ENCODE results near the gene CADM2. TPM values are rescaled to one million over a fixed set of nuclear protein-coding genes. Genes with fewer than 3 reads are reported as not detected.

CADM2 gene
- total RNA-seq, 1 donor from 2014 or later = 4.4 TPM

DNA sequence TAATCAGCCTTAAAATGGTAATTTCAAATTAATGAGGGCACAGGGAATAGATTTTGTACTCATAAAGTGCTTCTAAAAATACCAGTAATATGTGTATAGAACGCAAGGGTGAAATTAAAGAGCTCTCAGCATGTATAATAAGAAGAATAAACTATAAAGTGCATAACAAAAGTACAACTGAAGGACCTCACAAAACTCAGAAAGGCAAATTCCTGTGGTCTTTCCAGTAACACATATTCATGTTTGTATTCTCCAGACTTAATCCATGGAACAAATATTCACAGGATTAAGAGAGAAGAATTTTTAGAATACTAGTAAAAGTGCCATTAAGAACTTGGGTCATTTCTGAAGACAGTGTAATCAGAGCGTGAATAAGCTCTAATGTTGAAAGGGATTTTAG lies 646.3 kb downstream of the CADM2 start:
- no peak for DNase-seq (ENCODE audit: low spot score, unreplicated experiment)
- TF ChIP-seq, protein P1, sequence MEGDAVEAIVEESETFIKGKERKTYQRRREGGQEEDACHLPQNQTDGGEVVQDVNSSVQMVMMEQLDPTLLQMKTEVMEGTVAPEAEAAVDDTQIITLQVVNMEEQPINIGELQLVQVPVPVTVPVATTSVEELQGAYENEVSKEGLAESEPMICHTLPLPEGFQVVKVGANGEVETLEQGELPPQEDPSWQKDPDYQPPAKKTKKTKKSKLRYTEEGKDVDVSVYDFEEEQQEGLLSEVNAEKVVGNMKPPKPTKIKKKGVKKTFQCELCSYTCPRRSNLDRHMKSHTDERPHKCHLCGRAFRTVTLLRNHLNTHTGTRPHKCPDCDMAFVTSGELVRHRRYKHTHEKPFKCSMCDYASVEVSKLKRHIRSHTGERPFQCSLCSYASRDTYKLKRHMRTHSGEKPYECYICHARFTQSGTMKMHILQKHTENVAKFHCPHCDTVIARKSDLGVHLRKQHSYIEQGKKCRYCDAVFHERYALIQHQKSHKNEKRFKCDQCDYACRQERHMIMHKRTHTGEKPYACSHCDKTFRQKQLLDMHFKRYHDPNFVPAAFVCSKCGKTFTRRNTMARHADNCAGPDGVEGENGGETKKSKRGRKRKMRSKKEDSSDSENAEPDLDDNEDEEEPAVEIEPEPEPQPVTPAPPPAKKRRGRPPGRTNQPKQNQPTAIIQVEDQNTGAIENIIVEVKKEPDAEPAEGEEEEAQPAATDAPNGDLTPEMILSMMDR (IDR thresholded peaks at IDR 0.05; ENCODE audit: unreplicated experiment) = no peak
- H3K27ac Mint-ChIP-seq = no peak overlapping the region
- peaks cover 29% of the 10 kb centered on the region for H3K4me1 Mint-ChIP-seq (ENCODE audit: low read depth)
- H3K9me3 Mint-ChIP-seq (ENCODE audit: low read depth) = no peaks in the 10 kb centered on the region
- no peak overlapping the region for H3K4me3 Mint-ChIP-seq (ENCODE audit: low read depth)
- no peaks in the 10 kb centered on the region for H3K36me3 Mint-ChIP-seq (ENCODE audit: insufficient read depth)
- H3K27me3 Mint-ChIP-seq = no peaks in the 10 kb centered on the region

DNA sequence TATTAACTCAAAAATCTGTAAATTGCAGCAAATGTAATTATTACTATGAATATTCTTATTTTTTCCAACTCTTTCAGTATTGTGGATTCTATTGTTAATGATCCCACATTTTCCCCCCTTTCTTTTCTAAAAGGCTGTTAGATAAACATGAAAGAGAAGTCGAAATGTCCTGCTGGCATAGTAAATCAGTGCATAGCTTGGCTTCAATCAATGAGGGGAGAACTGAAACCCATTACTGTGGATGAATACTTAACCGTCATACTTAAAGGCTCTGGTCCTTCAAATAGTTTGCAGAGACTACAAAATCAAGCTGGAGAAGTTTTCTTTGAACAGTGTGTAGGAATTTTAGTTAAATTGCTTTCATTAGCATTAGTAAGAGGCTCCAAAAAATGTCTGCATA lies 667.9 kb downstream of the CADM2 start:
- Mint-ChIP-seq H3K27me3 (no peaks in the 10 kb centered on the region), H3K4me1 (ENCODE audit: low read depth) (peaks cover 2% of the 10 kb centered on the region), H3K27ac (no peak overlapping the region), H3K9me3 (ENCODE audit: low read depth) (no peaks in the 10 kb centered on the region), H3K36me3 (ENCODE audit: insufficient read depth) (no peaks in the 10 kb centered on the region), H3K4me3 (ENCODE audit: low read depth) (no peak overlapping the region)
- no peak for DNase-seq (ENCODE audit: low spot score, unreplicated experiment)
- TF ChIP-seq, protein P1 (IDR thresholded peaks at IDR 0.05; ENCODE audit: unreplicated experiment) = no peak

DNA sequence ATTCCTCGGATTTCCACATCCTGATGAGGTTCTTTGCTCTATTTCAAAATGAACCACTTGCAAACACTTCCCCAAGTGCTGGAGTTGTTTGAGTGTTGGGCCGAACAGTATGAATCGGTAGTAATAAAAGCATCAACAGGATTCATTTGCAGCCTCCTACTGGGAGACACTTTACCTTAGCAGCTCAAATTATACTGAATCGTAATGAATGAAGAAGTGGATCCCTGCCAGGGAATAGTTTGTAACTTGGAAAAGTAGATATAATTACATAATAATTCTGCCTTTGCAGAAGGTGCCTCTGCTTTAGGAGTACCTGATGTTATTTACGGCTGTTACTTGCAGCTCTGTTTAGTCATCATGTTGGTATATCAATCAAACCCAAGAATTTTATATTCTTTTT lies 669.1 kb downstream of the CADM2 start:
- peaks cover 2% of the 10 kb centered on the region for H3K4me1 Mint-ChIP-seq (ENCODE audit: low read depth)
- no peaks in the 10 kb centered on the region for H3K9me3 Mint-ChIP-seq (ENCODE audit: low read depth)
- no peak overlapping the region for H3K4me3 Mint-ChIP-seq (ENCODE audit: low read depth)
- DNase-seq (ENCODE audit: low spot score, unreplicated experiment) = no peak
- H3K27ac Mint-ChIP-seq = no peak overlapping the region
- no peaks in the 10 kb centered on the region for H3K36me3 Mint-ChIP-seq (ENCODE audit: insufficient read depth)
- TF ChIP-seq, protein P1 (IDR thresholded peaks at IDR 0.05; ENCODE audit: unreplicated experiment) = no peak
- no peaks in the 10 kb centered on the region for H3K27me3 Mint-ChIP-seq

DNA sequence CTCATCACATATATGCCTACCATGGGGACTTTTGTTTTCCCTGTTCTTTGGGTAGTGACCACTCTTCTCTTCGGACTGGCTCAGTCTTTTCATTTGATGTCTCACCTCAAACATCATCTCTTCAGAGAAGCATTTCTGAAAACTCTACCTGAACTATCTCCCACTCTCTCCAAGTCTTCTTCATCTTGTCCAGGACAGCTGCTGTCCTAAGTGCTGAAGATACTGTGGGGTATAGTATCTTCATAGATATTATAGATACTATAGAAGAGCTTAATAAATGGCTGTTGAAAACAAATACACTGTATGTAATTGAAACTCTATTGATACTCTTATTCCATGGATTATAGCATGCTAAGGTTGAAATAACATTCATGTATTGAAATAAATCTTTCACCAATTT lies 672.3 kb downstream of the CADM2 start:
- Mint-ChIP-seq H3K9me3 (ENCODE audit: low read depth) (no peaks in the 10 kb centered on the region), H3K36me3 (ENCODE audit: insufficient read depth) (no peaks in the 10 kb centered on the region), H3K4me1 (ENCODE audit: low read depth) (peaks cover 2% of the 10 kb centered on the region), H3K27me3 (no peaks in the 10 kb centered on the region), H3K27ac (no peak overlapping the region), H3K4me3 (ENCODE audit: low read depth) (no peak overlapping the region)
- TF ChIP-seq, protein P1 (IDR thresholded peaks at IDR 0.05; ENCODE audit: unreplicated experiment) = no peak
- no peak for DNase-seq (ENCODE audit: low spot score, unreplicated experiment)

DNA sequence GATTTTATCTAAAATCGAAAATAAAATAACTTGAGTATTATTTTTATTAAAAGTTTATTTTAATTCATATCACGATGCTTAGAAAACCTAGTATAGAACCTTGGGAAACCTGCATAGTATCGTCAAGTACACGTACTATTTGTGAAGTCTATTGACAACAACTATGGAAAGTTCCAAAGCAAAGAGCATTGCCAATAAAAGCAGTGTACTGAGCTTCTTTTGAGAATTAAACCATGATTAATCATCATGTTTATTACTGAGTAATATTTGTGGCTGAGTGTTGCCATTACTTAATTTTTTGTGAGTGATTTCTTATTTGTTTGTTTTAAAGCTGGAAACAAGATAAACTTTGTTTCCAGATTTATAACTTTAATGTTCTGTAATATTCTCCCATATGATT lies 674.1 kb downstream of the CADM2 start:
- Mint-ChIP-seq H3K9me3 (ENCODE audit: low read depth) (no peaks in the 10 kb centered on the region), H3K36me3 (ENCODE audit: insufficient read depth) (no peaks in the 10 kb centered on the region), H3K27ac (no peak overlapping the region), H3K4me1 (ENCODE audit: low read depth) (no peaks in the 10 kb centered on the region), H3K27me3 (no peaks in the 10 kb centered on the region), H3K4me3 (ENCODE audit: low read depth) (no peak overlapping the region)
- TF ChIP-seq, protein P1 (IDR thresholded peaks at IDR 0.05; ENCODE audit: unreplicated experiment) = no peak
- no peak for DNase-seq (ENCODE audit: low spot score, unreplicated experiment)
